Measurements from ENCODE around the gene ZMYND10.

Gene ZMYND10

GRCh38 chr3:50370594-50370993 is 25.1 kb upstream of the ZMYND10 start:
- DNase-seq: peak; percentile 49 to 61

- DNase-seq: no peak
Observed at GRCh38 chr3:50369012-50369670, 23.6 kb upstream of the ZMYND10 start.

DNA sequence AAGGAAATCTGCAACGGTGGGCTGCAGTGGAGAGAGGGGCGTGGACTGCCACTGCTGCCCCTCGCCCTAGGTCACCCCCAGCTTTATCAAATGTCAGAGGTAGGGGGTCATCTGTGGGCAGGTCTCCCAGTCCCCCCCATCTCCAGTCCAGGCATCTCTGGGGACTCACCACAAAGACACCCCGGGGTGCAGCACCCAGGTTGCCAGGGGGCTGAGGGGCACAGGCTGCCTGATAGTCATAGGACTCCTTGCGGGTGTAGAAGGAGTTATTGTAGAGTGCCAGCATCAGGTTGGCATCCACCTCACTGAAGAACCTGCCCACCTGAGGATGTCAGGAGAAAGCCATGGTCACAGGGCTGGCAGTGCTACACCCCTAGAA is 20.3 kb upstream of the ZMYND10 start:
- no peak for DNase-seq

DNA sequence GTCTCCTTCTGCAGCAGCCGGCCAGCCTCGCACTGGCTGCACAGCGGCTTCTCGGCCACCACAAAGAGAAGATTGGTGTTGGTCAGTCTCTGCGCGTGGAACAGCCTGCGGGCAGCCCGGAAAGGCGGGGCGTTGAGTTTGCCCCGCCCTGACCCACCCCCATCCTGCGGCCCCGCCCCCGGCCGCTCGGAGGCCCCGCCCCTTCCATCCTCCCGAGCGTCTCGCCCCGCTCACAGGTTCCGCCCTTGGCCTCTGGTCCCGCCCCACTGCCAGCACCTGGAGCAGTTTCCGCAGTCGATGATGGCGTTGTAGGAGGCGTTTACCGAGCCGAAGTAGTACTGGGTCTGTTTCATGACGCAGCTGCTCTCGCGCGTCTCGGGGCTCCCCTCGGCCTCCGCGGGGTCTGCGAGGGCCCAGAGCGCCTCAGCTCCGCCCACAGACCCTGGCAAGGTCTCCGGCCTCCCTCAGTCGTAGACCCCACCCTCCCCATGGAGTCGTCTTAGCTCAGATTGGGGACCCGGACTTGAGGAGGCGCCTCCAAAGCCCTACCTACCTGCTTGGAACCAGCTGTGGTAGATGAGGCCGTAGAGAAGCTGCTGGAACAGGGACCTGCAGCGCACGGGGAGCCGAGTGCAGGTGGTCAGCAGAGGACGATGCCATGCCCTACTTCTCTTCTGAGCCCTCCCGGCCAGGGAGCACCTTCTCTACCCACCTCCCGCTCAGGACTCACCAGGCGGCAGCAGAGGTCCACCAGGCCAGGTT is 19.7 kb upstream of the ZMYND10 start:
- peak; percentile 21 to 77 for DNase-seq

DNA sequence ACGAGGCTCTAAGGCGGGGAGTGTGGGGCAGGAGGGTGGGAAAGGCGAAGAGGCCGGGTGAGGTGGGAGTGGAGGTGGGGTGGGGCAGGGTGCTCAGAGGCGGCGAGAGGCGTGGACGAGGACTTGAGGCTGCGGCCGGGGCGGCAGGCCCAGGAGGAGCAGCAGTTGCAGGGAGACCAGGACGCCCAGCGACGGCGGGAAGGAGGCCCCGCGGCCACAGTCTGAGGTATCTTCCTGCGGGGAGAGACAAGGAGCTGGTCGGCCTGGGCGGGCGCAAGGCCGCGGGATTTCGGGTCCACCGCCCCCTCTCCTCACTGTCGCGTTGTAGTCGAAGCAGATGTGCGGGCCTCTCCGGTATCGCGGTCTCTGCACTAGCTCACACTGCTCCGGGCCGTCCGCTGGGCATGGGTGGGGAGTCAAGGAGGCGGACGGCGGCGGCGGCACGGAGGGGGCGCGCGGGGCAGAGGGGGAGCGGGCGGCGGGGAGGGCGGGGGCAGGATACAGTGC is 19.1 kb upstream of the ZMYND10 start:
- DNase-seq: no peak

DNA sequence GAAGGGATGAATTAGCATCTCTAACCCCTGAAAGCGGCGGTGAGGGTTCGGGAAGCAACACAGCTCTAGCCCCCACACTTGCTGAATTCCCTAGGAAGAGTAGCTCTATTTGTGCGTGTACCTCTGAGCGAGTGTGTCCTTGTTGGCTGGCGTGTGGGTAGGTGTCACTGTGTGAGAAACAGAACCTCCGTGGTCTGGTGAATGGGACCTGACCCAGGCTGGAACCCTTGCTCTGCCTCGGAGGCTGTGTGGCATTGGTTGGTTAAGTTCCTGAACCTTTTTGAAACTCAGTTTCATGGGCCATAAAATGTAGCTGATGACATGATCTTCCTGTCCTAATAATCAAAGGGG is 14.2 kb upstream of the ZMYND10 start:
- DNase-seq: no peak

DNA sequence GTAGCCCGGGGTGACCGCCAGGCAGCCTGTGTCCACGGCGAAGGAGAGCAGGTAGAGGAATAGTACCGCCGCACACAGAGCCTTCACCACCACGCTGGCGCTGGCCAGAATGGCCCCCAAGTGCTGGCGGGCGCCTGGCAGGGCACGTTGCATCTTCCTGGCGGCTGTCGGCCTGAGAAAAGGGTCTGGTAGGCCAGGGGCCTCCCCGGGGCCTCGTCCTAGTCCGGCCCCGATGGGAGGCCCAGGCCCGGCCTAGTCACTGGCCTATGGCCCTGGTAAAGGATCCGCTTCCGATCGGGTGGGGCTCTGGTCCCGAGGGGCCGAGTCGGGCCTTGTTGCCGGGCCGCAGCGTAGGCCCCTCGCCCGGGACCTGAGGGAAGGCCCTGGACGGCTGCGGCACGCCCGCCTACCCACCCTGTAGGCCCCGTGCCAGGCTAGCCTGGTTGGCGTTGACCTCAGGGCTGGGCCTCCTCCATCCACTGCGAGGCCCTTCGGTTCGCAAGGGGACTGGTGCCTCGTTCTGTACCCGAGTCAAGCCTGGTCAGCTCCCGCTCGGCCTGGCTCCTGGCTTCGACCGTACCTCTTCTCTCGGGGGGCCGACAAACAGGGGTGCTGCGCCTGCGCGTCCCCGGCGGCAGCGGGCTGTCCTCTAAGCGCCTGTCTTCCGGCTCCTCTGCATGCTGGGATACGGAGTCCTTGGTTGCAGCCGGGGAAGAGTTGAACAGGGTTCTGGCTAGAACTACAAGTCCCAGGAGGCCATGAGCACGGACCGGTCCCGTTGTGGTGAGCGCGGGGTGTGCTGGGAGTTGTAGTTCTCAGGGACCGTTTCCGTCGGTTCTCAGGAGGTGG is 13.6 kb upstream of the ZMYND10 start, which contains the start of gene TMEM115:
TSS of gene TMEM115 (minus strand) at position 611 of the 849 bp plus-strand sequence. CDS start at position 153, 458 bp downstream.
- DNase-seq: peak; percentile 98

GRCh38 chr3:50358355-50358910 is 12.9 kb upstream of the ZMYND10 start:
- DNase-seq: no peak

GRCh38 chr3:50357481-50357880 is 11.9 kb upstream of the ZMYND10 start:
- no peak for DNase-seq

DNA sequence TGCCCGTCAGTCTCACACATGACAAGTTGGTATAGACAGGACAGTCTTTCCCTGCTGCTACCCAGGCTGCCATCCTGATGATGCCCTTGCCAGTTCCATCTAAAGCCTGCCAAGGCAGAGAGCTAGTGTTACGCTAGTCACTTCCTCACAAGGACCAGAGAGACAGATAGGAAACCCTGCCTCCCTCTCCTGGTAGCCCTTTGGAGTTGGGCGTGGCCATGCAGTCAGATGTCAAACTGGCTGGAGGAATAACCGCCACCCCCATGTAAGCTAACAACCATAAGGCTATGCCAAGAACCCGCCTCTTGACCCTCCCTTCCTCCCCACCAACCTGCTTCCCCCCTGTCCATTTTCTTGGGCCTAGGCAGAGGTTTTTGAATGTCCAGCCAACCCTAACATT is 11.0 kb upstream of the ZMYND10 start:
- DNase-seq: no peak

GRCh38 chr3:50355829-50356552 is 10.5 kb upstream of the ZMYND10 start:
- no peak for DNase-seq

GRCh38 chr3:50354850-50355249 is 9.3 kb upstream of the ZMYND10 start:
- DNase-seq: no peak

DNA sequence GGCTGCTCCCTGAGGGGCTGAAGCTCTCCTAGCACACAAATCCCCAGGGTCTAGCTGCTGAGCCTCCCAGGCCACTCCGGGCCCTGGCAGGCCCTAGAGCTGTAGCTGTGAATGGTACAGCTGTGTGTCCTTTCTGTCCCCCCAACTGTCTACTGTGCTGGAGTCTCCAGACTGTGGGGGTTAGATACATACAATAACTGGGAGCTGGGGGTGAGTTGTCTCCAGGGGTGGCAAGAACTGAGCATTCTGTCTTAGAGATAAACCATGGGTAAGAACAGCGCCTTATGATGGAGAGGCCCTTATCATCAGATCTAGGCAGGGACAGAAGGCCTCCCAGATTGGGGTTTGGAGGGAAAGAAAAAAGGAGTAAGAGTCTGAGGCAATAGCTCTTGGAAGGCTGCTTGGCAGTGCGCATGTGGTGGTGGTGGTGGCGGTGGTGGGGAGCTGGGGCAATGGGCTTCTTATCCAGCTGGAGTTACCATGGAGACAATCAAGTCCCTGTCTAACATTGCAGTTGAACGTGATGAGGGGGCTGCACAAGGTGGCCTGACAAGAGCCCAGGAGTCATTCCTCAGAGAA is 8.7 kb upstream of the ZMYND10 start:
- DNase-seq: no peak

DNA sequence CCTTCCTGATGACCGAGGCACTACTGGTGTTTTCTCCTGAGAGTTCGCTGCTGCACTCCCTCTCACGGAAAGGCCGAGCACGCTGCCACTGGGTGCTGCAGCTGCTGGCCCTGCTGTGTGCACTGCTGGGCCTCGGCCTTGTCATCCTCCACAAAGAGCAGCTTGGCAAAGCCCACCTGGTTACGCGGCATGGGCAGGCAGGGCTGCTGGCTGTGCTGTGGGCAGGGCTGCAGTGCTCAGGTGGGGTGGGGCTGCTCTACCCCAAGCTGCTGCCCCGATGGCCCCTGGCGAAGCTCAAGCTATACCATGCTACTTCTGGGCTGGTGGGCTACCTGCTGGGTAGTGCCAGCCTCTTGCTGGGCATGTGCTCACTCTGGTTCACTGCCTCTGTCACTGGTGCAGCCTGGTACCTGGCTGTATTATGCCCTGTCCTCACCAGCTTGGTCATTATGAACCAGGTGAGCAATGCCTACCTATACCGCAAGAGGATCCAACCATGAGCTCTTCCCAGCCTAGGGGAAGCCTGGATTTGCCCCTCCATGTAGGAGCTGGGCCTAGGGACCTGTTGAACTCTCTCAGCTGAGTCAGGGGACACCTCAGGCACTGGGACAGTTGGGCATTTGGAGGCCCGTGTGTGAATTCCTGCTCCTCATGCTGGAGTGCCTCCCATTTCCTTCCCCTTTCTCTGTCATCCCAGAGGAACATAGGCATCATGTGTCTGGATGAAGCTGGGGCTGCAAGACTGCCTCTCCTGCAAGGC is 7.9 kb upstream of the ZMYND10 start:
- no peak for DNase-seq

DNA sequence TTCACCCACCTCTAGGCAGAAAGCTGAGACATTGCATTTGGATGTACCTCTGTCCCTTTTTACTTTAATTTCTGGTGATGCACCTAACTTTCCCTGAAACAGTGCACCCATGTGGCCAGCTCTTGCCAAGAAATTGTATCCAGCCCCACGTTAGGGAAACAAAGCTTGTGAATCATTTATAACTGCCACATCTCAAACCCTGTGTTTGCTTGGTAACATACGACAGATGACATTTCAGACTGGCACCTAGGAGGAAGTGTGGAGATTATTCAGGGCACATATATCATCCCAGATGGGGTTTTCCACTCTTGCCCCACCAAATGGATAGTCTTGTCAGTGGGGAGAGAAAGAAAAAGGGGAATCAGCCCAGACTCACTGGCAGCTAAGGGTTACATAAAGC is 7.2 kb upstream of the ZMYND10 start:
- no peak for DNase-seq

GRCh38 chr3:50351323-50351697 is 5.8 kb upstream of the ZMYND10 start:
- no peak for DNase-seq

DNA sequence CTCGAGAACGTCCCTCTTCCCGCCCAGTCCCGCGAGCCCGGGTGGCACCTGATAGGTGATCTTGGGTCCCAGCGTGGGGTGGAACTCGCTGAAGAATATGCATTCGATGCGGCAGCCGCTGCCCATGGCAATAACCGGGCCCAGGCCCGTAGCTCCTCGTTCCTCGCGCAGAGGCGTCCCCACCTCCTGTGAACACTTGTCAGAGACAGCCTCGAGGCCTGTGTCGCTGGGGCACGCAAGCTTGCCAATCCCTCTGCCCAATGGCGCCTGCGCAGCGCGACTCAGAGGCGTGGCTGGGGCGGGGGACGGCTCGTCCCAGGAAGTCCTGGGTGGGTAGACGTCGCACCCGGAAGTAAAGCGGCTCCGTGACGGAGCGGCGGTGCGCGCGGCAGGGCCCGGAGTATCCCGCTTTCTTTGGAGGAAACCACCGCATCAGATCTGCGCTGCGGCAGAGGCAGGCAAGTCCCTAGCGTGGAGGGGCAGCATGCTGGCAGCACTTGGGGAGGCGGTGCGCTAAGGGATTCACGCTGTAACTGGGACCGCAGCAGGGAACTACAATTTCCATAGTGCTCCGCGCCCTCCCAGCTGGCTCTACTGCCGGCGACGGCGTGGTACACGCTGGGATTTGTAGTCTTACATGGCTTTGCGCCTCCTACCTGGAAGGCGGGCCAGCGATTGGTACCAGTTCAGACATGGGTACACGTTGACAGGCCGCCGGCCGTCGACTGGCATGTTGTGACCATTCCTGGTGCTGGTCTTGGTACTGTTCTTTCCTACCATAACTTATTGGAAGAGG is 5.2 kb upstream of the ZMYND10 start, which contains the start of the genes CYB561D2 and NPRL2:
TSS of gene CYB561D2 (plus strand) at position 336 of the 796 bp plus-strand sequence. CDS start 572 bp downstream, outside the sequence.
TSS of gene NPRL2 (minus strand) at position 249 of the 796 bp plus-strand sequence. CDS start at position 126, 123 bp downstream.
- peak; percentile 89 to 92 for DNase-seq

DNA sequence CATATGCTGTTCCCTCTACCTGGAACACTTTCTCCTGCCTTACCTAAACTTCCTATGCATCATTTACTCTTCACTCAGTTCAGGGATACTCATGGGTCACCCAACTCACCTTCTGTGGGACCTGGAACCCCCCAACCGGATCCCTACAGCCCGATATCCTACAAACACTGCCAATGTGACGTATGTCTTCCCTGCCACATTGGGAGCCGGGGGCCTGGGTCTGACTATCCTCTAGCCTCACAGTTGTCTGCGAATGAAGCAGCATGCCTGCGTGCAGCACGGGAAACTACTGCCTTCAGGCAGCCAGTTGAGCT is 4.6 kb upstream of the ZMYND10 start:
- DNase-seq: no peak

DNA sequence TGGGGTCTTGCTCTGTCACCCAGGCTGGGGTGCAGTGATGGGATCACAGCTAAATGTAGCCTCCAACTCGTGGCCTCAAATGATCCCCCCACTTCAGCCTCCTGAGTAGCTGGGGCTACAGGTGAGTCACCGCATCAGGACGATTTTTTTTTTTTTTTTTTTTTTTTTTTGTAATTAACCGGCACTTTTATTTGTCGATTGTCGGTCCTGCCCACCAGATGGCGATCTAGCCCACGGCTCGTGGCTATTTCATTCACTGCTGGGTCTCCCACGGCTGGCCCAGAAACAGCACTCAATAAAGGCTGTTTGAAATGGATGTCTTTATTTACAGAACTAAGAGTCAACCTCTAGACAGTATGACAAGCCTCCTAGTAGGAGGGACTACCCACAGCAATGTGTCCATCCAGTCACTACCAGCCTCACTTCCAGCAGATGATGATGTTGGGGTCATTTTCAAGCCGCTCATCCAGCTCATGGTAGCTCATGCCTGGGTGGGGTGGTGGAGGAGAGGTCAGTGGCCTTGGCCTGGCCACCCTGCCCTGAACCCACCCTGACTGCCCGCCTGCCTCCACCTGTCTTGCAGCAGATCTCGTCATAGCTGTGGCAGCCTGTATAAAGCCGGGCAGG is 1.8 kb upstream of the ZMYND10 start:
- DNase-seq: peak; percentile 48 to 54

GRCh38 chr3:50345008-50345407 is 524 bp downstream of the ZMYND10 start:
- DNase-seq: no peak

Data from SHP77 (cell line).